Prostate gland (tissue), 2 donors: ENCODE data around the gene GNB5. TPM values are rescaled to one million over a fixed set of nuclear protein-coding genes. Genes with fewer than 3 reads are reported as not detected.

Source experiments
- DNase-seq: peaks from one replicate; pipeline ENCODE4 v3.0.0-alpha.2; 2019; ENCODE audit warnings: low spot score
- H3K27ac ChIP-seq, 2 donors: fragments of 200-600 bp; sonication (generic); 2 replicates each; pipeline ENCODE4 v1.5.1; 2017 to 2019
- H3K27me3 ChIP-seq: fragments of 200-600 bp; sonication (generic); replicated peaks from 2 replicates; pipeline ENCODE4 v1.5.1; 2019; ENCODE audit not compliant: insufficient read depth
- H3K36me3 ChIP-seq, 2 donors: fragments of 200-600 bp; sonication (generic); 1 replicate in 1 of 2; 2 replicates in 1 of 2; pipeline versions ENCODE4 v1.5.1 to v1.8.1; 2017 to 2019
- H3K4me1 ChIP-seq: fragments of 200-600 bp; sonication (generic); replicated peaks from 2 replicates; pipeline ENCODE4 v1.5.1; 2019
- H3K4me3 ChIP-seq, 2 donors: fragments of 200-600 bp; sonication (generic); 2 replicates each; pipeline ENCODE4 v1.5.1; 2017 to 2019
- H3K9me3 ChIP-seq: fragments of 200-600 bp; sonication (generic); 2 replicates; pipeline ENCODE4 v1.5.1; 2017
- CTCF ChIP-seq, 4 experiments: fragments of 200-600 bp in 2 of 4; fragments of 450-650 bp in 2 of 4; sonication (generic) in 2 of 4; IDR thresholded peaks; 1 replicate in 3 of 4; 2 replicates in 1 of 4; pipeline ENCODE4 v1.5.1; 2016 to 2019; ENCODE audit warnings: antibody characterized with exemption in 4 of 4, mild to moderate bottlenecking in 2 of 4, moderate library complexity in 2 of 4
- POLR2A ChIP-seq: fragments of 450-650 bp; IDR thresholded peaks from one replicate; pipeline ENCODE4 v1.6.1; 2016; ENCODE audit warnings: antibody characterized with exemption, mild to moderate bottlenecking
- POLR2AphosphoS5 ChIP-seq: sonication (generic); formaldehyde crosslinking; IDR thresholded peaks from one replicate; pipeline ENCODE4 v1.6.1; 2017; ENCODE audit warnings: antibody characterized with exemption
- WGBS: methylation state at CpG from one replicate; pipeline ENCODE4 v1.1.5; 2018; 5-methylcytosine and 5-hydroxymethylcytosine counted together
- intact Hi-C: fragments of 100-400 bp; cut with DNase I; formaldehyde crosslinking; loops from one replicate; pipeline ENCODE4 v1.14.2; 2022
- total RNA-seq, 2 donors: library from RNA; depleted of rRNA; stranded (reverse); fragments of >200 nt; gene quantifications; one replicate each; pipeline ENCODE4 v1.1.0, GENCODE V29; 2016

Gene GNB5
- total RNA-seq, 2 donors from 2014 or later = 23.3 to 85.7 TPM

GRCh38 chr15:52124270-52124880 lies 66.8 kb downstream of the GNB5 start:
- no peaks in the 10 kb centered on the region for H3K36me3 ChIP-seq
- DNase-seq = no peak
- intact Hi-C loops = no loop called here
- WGBS = 85% methylated on average over 11 of the region's 11 CpGs
- H3K4me1 ChIP-seq = no peaks in the 10 kb centered on the region
- no peaks in the 10 kb centered on the region for H3K9me3 ChIP-seq
- TF ChIP-seq POLR2A = no peak
- TF ChIP-seq CTCF (IDR thresholded peaks at IDR 0.05) = no peak
- TF ChIP-seq POLR2AphosphoS5 = no peak
- H3K27me3 ChIP-seq = no peaks in the 10 kb centered on the region
- H3K4me3 ChIP-seq = no peak overlapping the region
- no peak overlapping the region for H3K27ac ChIP-seq

GRCh38 chr15:52121896-52122295 lies 69.3 kb downstream of the GNB5 start:
- no peak overlapping the region for H3K27ac ChIP-seq
- no peaks in the 10 kb centered on the region for H3K27me3 ChIP-seq
- H3K9me3 ChIP-seq = no peaks in the 10 kb centered on the region
- no peak overlapping the region for H3K4me3 ChIP-seq
- no peak for DNase-seq
- TF ChIP-seq CTCF (IDR thresholded peaks at IDR 0.05) = no peak
- H3K36me3 ChIP-seq = no peaks in the 10 kb centered on the region
- intact Hi-C loops = no loop called here
- H3K4me1 ChIP-seq = no peaks in the 10 kb centered on the region
- 79% methylated on average over 2 of the region's 2 CpGs for WGBS

GRCh38 chr15:52121006-52121405 lies 70.2 kb downstream of the GNB5 start:
- Histone ChIP-seq H3K9me3 (no peaks in the 10 kb centered on the region), H3K27ac (no peak overlapping the region), H3K4me3 (no peak overlapping the region), H3K4me1 (no peaks in the 10 kb centered on the region), H3K36me3 (no peaks in the 10 kb centered on the region), H3K27me3 (no peaks in the 10 kb centered on the region)
- DNase-seq = no peak
- 89% methylated on average over 5 of the region's 5 CpGs for WGBS
- TF ChIP-seq CTCF (IDR thresholded peaks at IDR 0.05) (no peak), POLR2AphosphoS5 (no peak), POLR2A (no peak)
- intact Hi-C loops = no loop called here

- Histone ChIP-seq H3K4me1 (no peaks in the 10 kb centered on the region), H3K9me3 (no peaks in the 10 kb centered on the region), H3K27me3 (no peaks in the 10 kb centered on the region), H3K27ac (no peak overlapping the region), H3K4me3 (no peak overlapping the region), H3K36me3 (no peaks in the 10 kb centered on the region)
- WGBS = 91% methylated on average over 2 of the region's 2 CpGs
- intact Hi-C loops = no loop called here
- no peak for TF ChIP-seq POLR2A
- TF ChIP-seq CTCF (IDR thresholded peaks at IDR 0.05) = no peak
- TF ChIP-seq POLR2AphosphoS5 = no peak
- DNase-seq = no peak
These were observed 70.7 kb downstream of the GNB5 start for GRCh38 chr15:52120488-52120887.

GRCh38 chr15:52118969-52119749 lies 72.0 kb downstream of the GNB5 start:
- Histone ChIP-seq H3K27ac (no peak overlapping the region), H3K9me3 (no peaks in the 10 kb centered on the region), H3K27me3 (no peaks in the 10 kb centered on the region), H3K36me3 (no peaks in the 10 kb centered on the region), H3K4me1 (no peaks in the 10 kb centered on the region), H3K4me3 (no peak overlapping the region)
- DNase-seq = no peak
- TF ChIP-seq CTCF (IDR thresholded peaks at IDR 0.05) (no peak), POLR2A (no peak), POLR2AphosphoS5 (no peak)
- WGBS = 70% methylated on average over 3 of the region's 3 CpGs
- intact Hi-C loops = no loop called here
